ENCODE measurements around the gene IL20RB. TPM values are rescaled to one million over a fixed set of nuclear protein-coding genes. Genes with fewer than 3 reads are reported as not detected.

IL20RB gene
- total RNA-seq, 4 donors from 2014 or later: 1.9 to 4.2 (median 3.2) TPM

DNA sequence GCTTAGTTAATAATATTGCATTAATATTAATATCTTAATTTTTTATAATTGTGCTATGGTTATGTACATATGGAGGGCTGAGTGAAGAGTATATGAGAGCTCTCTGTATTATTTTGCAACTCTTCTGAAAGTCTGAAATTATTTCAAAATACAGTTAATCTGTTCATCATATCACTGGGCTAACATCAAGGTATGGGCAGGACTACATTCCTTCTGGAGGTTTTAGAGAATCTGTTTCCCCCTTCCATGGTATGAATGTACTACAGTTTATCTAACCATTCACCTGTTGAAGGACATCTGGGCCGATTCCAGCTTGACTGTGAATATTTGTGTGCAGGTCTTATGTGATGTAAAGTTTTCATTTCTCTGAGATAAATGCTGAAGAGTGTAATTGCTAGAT is 5.1 kb downstream of the IL20RB start:
- TF ChIP-seq, protein P1, sequence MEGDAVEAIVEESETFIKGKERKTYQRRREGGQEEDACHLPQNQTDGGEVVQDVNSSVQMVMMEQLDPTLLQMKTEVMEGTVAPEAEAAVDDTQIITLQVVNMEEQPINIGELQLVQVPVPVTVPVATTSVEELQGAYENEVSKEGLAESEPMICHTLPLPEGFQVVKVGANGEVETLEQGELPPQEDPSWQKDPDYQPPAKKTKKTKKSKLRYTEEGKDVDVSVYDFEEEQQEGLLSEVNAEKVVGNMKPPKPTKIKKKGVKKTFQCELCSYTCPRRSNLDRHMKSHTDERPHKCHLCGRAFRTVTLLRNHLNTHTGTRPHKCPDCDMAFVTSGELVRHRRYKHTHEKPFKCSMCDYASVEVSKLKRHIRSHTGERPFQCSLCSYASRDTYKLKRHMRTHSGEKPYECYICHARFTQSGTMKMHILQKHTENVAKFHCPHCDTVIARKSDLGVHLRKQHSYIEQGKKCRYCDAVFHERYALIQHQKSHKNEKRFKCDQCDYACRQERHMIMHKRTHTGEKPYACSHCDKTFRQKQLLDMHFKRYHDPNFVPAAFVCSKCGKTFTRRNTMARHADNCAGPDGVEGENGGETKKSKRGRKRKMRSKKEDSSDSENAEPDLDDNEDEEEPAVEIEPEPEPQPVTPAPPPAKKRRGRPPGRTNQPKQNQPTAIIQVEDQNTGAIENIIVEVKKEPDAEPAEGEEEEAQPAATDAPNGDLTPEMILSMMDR (IDR thresholded peaks at IDR 0.05; ENCODE audit: low read depth): no peak

DNA sequence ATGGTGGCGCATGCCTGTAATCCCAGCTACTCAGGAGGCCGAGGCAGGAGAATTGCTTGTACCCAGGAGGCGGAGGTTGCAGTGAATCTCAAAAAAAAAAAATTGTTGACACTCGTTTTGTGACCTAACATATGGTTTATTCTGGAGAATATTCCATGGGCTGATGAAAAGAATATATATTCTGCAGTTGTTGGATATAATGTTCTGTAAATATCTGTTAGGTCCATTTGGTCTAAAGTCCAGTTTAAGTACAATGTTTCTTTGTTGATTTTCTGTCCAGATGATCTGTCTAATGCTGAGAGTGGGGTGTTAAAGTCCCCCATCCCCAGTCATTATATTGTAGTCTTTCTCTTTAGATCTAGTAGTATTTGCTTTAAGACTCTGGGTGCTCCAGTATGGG is 15.6 kb downstream of the IL20RB start:
- TF ChIP-seq, protein P1 (IDR thresholded peaks at IDR 0.05; ENCODE audit: low read depth): no peak

DNA sequence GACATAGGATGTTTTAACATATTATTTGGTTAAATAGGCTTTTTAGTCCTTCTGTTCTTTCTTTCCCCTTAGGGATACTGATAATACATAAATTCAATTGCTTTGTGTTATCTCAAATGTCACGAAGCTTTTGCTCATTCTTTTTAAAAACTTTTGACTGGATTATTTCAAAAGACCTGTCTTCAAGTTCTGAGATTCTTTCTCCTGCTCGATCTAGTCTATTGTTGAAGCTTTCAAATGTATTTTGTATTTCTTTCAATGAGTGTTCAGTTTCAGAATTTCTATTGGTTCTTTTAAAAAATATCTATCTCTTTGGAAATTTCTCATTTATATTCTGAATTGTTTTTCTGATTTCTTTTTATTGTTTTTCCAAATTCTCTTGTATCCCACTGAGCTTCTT is 16.9 kb downstream of the IL20RB start:
- TF ChIP-seq, protein P1 (IDR thresholded peaks at IDR 0.05; ENCODE audit: low read depth): no peak

- TF ChIP-seq, protein P1 (IDR thresholded peaks at IDR 0.05; ENCODE audit: low read depth): no peak
Measured at GRCh38 chr3:136979204-136979603, 21.4 kb downstream of the IL20RB start.

DNA sequence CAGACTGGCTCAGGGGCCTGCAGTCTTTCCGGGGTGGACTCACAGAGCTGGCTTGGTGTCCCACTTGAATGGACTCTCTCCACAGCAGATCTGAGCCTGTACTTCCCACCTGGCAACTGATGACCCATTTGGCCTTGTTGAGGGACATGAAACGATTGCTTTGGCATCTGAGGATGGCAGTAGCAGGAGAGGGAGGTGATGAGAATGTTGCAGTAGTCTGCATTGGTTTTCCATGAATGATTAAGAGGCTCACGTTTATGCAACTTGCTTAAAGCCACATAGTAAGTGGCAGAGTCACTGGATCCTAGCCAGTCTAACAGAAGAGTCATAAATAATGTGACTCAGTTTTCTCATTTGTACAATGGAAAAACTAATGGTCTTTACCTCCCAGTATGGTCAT is 21.9 kb downstream of the IL20RB start:
- TF ChIP-seq, protein P1 (IDR thresholded peaks at IDR 0.05; ENCODE audit: low read depth): no peak

DNA sequence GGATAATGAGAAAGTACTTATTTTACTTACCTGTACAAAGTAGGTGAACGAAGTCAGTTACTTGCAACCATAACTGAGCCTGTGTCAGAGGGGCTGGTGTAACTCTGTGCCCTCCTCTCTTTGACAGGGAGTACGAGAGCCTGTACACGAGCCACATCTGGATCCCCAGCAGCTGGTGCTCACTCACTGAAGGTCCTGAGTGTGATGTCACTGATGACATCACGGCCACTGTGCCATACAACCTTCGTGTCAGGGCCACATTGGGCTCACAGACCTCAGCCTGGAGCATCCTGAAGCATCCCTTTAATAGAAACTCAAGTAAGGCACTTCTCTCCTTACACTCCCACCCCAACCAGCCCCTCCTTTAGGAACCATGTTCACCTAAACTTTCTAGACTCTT is 24.2 kb downstream of the IL20RB start:
- TF ChIP-seq, protein P1 (IDR thresholded peaks at IDR 0.05; ENCODE audit: low read depth): no peak

DNA sequence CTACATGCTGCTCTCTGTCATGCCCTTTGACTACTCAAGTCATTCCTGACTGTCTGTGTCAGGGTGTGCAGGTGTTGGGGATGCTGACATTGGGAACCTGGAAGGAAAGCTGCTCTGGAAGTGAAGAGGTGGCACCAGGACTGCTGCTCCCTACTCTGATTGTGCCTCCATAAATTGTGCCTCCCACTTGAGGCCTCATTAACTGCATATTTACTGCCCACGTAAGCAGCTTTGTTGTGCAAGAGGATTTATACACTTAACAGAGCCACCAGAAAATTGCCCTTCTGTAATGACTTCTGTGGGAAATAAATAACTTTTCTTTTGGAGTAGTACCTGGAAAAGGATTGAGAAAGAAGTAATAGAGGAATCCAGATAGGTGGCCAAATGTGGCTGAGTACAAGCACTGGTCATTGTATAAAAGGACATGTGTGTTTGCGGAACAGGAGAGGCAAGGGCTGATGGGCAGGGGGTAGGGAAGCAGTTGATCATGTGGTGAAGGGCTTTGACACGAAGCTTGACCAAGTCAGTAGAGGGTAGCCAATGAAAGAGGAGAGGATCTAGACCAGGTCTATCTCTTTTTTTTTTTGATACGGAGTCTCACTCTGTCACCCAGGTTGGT is 24.8 kb downstream of the IL20RB start:
- TF ChIP-seq, protein P1 (IDR thresholded peaks at IDR 0.05; ENCODE audit: low read depth): no peak

Measured in subcutaneous adipose tissue (tissue), 4 donors.